GM19438 (cell line): ENCODE data around the gene ICAM1.
"Not testable (repeated sequence)": the region's sequence is repeated elsewhere in the genome, so short reads cannot be mapped to it uniquely, and the experiment has no call there.

ENCODE experiments used
- ATAC-seq: cut with Tn5 transposase; IDR thresholded peaks from one replicate; pipeline ENCODE4 v1.9.1; 2021; ENCODE audit warnings: low read depth; ENCODE audit not compliant: unreplicated experiment

Gene ICAM1

DNA sequence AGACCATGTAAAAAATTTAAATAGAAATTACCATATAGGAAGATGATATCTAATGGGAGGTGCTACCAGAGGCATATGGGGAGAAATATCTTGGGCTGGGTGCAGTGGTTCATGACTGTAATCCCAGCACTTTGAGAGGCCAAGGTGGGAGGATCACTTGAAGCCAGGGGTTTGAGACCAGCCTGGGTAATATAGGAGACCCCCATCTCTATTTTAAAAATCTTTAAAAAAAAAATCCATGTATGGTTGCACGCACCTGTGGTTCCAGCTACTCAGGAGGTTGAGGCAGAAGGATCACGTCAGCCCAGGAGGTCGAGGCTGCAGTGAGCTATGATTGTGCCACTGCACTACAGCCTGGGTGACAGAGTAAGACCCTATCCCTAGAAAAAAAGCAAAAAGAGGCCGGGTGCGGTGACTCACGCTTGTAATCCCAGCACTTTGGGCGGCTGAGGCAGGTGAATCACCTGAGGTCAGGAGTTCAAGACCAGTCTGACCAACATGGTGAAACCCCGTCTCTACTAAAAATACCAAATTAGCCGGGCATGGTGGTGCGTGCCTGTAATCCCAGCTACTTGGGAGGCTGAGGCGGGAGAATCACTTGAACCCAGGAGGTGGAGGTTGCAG, 29.0 kb upstream of the ICAM1 start:
- ATAC-seq = not testable (repeated sequence)

DNA sequence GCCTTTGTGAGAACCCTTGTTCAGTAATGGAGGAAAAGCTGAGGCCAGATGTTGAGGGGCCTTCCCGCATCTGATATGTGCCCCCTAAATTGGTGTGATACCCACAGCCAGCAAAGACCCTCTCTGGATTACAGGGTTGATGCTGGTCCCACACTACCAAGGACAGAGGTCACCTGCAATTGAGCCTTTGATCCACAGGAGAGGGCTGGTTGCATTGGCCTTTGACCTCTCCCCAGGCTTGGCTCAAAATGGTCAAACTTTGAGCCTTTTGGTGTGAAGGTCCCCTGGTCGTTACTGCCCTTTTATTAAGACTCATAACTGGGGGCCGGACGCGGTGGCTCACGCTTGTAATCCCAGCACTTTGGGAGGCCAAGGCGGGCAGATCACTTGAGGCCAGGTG, 27.3 kb upstream of the ICAM1 start:
- no peak for ATAC-seq

DNA sequence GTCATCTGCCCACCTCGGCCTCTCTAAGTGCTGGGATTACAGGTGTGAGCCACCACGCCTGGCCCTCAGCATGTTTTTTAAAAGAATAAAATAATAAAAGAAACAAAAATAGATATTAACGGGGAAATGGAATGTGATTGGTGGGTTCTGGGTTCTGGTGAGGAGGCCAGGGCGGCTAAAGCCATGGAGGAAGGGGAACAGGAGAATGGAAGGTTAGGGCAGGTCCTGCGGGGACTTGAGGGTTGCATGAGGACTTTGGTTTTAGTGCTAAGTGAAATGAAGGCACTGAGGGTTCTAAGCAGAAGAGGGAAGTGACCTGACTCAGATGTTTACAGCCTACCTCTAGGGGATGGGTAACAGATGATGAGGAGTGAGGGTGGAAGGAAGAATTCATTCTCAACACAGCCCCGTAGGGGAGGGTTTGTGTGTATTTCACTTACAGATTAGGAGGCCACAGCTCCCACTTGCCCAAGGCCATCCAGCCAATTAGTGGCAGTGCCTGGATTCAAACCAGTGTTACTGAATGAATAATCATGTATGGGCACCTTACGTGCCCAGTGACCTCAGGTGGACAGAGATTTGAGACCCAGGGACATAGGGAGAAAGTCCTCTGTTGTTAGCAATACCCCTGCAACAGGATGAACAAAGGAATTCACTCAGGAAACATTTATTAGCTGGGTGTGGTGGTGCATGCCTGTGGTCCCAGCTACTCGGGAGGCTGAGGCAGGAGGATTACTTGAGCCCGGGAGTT, 25.6 kb upstream of the ICAM1 start:
- ATAC-seq = no peak

DNA sequence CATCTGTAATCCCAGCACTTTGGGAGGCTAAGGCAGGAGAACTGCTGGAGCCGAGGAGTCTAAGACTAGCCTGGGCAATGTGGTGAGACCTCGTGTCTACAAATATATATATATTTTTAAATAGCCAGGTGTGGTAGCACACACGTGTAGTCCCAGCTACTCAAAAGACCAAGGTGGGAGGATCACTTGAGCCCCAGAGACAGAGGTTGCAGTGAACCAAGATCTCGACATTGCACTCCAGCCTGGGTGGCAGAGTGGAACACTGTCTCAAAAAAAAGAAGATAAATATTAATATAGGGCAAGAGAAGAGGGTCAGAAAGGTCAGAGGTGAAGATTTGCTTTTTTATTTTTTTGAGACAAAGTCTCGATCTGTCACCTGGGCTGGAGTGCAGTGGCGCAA, 24.4 kb upstream of the ICAM1 start:
- ATAC-seq = no peak

DNA sequence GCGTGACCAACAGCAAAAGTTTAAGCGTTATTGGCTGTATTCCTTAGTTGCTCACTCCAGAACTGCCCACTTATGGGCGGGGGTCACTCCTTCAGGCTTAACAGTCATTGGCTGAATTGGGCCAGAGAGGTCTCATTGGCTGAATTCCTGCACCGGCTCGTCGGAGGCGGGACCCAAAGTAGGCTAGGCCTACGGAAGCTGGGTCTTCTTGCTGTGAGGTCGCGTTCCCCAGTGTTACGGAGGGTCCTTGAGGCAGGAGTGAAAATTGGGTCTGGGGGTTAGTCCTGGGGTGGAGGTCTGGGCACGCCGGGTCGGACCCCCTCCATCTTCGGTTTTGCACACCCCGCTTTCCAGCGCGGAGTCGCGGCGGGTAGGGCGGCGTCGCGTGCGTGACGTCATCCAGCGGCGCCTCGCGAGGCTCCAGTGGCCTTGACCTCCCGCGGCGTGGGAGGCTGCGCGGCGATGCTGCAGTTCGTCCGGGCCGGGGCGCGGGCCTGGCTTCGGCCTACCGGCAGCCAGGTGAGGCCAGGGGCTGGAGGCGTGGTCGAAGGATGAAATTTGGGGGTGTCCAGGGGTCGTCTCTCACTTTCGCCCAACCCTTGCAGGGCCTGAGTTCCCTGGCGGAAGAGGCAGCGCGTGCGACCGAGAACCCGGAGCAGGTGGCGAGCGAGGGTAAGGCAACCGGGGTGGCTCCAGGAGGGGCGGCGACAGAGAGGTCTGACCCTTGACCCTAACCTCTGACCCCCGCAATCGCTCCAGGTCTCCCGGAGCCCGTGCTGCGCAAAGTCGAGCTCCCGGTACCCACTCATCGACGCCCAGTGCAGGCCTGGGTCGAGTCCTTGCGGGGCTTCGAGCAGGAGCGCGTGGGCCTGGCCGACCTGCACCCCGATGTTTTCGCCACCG, 18.9 kb upstream of the ICAM1 start, which contains the start of gene MRPL4:
Gene MRPL4, plus strand, starts transcription at position 423 of the 903 bp plus-strand sequence. Its CDS starts 40 bp downstream, at position 463.
- peak; percentile 74 for ATAC-seq

DNA sequence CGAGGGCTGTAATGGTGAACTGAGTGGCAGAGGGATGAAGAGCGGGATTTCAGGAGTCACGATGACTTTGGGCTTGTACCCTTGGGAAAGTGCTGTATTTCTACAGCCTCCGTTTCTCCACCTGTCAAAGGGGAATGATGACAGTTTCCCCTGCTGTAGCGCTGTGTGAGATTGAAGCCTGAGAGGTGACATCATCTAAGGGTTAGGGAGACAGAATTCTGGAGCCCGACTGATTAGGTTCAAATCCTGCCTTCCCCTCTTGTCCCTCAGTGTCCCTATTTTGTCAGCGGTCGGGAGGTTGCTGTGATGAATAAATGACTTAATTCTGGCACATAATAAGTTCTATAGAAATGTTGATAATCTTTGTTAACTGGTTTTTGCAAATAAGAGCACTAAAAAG, 18.2 kb upstream of the ICAM1 start:
- ATAC-seq = no peak

DNA sequence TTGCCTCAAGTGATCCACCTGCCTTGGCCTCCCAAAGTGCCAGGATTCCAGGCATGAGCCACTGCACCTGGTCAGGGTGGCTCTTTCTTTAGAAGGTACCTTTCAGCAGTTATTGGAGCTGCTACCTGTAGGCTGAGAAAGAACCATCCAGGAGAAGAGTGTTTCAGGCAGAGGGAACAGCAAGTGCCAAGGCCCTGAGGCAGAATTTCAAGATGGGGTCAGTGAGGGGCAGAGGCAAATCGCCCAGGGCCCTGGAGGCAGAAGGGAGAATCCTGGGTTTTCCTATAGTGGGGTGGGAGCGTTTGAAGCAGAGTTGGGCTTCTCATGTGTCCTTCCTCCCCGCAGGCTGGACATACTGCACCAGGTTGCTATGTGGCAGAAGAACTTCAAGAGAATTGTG, 16.7 kb upstream of the ICAM1 start:
- no peak for ATAC-seq

DNA sequence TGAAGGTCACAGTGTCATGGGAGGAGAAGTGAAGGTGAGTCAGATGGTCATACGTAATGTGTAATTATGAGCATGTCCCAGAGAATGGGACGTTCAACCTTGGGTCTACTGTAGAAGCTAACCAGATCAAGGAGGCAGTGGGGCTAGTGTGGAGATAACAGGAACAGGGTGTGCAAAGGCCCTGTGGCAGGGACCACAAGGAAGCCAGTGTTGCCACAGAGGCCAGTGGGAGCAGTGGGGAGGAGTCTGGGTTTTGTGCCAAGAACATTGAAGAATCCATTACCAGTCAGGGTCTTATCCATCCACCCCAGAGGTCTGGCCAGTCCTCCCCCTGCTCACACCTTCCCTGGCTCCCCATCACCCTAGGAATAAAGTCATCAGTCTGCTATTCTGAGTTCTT, 15.6 kb upstream of the ICAM1 start:
- no peak for ATAC-seq

DNA sequence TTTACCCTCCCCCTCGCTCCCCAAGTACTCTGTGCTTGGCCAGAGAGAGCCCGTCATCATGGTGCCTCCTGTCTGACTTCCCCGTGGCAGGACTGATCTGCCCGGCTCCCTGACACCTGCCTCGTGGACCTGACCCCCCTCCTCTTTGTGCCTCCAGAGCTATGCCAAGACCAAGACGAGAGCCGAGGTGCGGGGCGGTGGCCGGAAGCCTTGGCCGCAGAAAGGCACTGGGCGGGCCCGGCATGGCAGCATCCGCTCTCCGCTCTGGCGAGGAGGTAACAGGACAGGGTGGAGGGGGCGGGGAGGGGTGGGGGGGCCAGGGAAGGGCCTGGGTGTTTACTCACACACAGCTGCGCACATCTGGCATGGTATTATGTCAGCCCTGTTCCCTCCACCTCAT, 14.4 kb upstream of the ICAM1 start:
- ATAC-seq = no peak

DNA sequence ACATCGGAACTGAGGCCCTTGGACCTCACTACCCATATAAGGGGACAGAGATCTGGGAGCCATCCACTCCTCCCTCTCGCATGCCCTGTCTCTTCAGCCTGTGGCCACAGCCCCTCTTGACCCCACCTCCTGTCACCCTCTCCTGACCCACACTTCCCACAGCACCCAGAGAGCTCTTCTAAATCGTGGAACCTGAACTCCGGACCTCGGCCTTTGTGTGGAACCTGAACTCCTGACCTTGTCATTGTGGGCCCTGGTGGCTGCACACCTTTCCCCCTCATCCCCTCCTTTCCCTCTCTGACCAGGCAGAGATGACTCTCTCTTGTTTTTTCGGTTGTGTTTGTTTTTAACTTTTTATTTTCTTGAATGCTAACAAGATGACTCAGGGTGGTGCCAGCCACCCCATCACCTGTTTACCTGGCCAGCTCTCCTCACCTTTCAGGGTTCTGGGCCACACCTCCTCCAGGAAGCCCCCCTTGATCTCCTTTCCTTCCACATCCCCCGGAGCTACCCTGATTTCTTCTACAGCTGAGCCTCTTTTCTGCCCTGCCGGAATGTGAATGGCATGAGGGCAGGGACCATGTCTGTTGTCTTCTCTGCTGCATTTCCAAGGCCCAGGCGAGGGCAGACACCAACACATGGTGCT, 13.8 kb upstream of the ICAM1 start:
- ATAC-seq = no peak

DNA sequence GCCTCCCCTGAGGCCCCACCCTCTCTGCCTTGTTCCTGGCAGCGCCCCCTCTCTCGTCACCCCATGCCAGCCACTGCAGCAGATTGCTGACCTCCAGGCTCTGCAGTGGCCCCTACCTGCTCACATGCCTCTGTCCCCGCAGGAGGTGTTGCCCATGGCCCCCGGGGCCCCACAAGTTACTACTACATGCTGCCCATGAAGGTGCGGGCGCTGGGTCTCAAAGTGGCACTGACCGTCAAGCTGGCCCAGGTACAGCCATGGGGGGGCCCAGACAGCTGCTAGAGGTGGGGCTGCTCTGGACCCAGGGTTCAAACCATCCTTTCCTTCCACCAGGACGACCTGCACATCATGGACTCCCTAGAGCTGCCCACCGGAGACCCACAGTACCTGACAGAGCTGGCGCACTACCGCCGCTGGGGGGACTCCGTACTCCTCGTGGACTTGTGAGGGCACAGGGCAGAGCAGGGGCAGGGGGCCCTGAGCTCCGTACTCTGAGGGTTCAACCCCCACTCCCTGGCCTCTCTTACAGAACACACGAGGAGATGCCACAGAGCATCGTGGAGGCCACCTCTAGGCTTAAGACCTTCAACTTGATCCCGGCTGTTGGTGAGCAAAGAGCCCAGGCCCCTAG, 12.7 kb upstream of the ICAM1 start:
- no peak for ATAC-seq

DNA sequence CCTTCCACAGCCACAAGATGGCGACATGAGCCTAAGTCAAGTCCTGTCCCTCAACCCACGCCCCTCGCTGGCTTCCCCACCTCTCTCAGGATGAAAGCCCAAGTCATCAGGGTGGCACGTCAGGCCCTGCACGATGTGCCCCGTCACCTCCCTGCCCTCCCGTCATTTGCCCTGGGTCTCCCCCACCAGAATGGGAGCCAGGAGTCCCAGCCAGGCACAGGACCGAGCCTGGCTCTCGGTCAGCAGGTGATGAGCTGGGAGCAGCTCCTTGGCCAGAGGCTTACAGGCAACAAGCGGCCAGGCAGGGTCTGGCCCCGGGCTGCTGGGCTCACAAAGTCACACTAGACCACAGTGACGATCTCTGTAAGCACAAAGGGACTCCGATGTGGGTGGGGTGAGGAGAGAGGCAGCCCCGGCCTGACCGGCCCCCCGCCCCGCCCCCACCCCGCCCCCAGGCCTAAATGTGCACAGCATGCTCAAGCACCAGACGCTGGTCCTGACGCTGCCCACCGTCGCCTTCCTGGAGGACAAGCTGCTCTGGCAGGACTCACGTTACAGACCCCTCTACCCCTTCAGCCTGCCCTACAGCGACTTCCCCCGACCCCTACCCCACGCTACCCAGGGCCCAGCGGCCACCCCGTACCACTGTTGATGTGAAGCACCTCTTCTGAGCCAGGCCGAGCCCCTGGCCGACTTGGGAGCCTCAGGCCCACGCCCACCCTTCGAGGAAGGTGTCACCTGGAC, 11.6 kb upstream of the ICAM1 start:
- ATAC-seq = no peak

DNA sequence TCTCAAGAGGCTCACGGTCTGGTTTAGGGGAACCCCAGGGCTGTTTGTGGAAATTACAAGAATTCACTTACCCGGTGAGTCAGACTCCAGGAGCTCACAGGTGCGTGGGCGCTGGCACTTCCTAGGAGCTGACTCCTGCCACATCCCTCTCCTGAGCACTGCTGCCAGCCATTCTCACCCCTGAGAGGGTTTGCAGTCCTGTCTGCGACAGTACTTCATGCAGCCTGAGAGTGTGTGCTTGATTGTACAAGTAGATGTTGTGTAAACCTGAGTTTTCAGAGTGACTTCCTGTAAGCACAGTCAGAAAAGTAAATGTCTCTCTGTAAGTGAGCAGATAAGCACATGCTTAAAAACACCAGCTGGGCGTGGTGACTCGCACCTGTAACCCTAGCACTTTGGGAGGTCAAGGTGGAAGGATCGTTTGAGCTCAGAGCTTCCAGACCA, 10.8 kb upstream of the ICAM1 start:
- ATAC-seq = no peak

DNA sequence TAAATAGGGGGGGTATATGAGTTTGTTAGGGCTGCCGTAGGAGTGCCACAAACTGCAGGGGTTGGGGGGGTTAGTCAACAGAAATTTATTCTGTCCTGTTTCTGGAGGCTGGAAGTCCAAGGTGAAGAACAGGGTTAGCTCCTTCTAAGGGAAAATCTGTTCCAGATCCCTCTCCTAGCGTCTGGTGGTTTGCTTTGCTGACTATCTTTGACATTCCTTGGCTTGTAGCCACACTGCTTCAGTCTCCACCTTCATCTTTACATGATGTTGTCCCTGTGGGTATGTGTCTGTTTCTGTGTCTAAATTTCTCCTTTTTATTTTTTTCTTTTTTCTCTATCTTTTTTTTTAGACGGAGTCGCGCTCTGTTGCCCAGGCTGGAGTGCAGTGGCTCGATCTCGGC, 8.1 kb upstream of the ICAM1 start:
- ATAC-seq = no peak

DNA sequence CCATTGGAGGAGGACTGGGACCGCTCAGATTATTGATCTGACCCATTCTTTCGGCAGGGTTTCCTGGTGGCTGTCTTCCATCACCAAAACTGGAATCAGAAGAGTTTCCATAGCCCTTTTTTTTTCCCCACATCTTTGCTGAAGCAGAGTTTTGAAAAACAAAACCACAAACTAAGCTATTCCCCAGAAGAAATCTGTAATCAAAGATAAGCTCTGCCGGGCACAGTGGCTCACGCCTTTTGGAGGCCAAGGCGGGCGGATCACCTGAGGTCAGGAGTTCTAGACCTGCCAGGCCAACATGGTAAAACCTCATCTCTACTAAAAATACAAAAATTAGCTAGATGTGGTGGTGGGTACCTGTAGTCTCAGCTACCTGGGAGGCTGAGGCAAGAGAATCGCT, 4.2 kb upstream of the ICAM1 start:
- ATAC-seq = no peak

DNA sequence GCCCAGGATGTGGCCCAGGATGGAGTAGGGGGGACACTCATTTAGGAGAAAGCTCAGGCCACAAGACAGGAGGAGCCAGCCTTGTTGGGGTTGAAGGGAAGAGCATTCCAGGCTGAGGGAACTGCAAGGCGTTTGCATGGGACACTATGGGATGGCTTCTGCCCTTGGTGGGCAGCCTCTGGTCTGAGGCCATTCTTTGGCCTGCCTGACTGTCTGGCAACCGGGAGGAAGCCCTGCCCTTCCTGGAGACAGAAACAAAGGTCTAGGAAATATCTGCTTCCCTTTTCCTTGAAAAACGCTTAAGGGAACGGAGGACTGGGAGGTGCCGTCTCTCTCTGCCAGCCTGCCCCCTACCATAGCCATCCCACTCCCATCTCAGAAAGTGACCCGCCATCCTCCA, 2.8 kb upstream of the ICAM1 start:
- ATAC-seq = no peak

DNA sequence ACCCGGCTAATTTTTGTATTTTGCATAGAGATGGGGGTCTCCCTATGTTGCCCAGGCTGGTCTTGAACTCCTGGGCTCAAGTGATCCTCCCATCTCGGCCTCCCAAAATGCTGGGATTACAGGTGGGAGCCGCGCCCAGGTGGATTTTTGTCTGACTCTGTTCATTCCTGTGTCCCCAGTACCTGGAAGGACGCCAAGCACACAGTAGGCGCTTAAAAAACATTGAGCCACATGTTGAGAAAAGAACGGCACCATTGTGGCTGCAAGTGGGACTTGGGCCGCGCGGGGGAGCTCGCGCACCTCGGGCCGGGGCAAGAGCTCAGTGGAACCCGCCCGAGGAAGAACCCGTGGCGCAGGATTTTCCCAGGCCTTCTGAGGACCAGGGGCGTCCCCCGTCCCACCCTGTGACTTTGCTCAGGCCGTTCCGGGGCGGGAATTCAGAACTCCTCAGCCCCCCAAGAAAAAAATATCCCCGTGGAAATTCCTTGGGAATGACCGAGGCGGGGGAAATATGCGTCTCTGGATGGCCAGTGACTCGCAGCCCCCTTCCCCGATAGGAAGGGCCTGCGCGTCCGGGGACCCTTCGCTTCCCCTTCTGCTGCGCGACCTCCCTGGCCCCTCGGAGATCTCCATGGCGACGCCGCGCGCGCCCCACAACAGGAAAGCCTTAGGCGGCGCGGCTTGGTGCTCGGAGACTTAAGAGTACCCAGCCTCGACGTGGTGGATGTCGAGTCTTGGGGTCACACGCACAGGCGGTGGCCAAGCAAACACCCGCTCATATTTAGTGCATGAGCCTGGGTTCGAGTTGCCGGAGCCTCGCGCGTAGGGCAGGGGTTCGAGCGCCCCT, 1.4 kb upstream of the ICAM1 start:
- ATAC-seq = no peak

DNA sequence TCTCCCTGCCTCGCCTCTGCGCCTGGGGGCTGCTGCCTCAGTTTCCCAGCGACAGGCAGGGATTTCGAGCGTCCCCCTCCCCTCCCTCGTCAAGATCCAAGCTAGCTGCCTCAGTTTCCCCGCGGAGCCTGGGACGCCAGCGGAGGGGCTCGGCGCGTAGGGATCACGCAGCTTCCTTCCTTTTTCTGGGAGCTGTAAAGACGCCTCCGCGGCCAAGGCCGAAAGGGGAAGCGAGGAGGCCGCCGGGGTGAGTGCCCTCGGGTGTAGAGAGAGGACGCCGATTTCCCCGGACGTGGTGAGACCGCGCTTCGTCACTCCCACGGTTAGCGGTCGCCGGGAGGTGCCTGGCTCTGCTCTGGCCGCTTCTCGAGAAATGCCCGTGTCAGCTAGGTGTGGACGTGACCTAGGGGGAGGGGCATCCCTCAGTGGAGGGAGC, 722 bp upstream of the ICAM1 start:
- ATAC-seq = peak; percentile 45
